ENCODE measurements around the gene CDKN2B-AS1. TPM values are rescaled to one million over a fixed set of nuclear protein-coding genes. Genes with fewer than 3 reads are reported as not detected.

The CDKN2B-AS1 gene
- total RNA-seq, 8 experiments from 2014 or later, result 2.1 to 12.2 (median 3.9) TPM

GRCh38 chr9:22156586-22156985 lies 162.0 kb downstream of the CDKN2B-AS1 start:
- Histone ChIP-seq H3K4me3 (no peak overlapping the region), H3K4me1 (replicated peaks in 1 of 2) (no peaks in the 10 kb centered on the region), H3K27ac (no peak overlapping the region)
- in situ Hi-C loops (cut with MboI; ENCODE audit: low pct_unique_long_range_greater_than_20kb in 2 of 9, low sequenced_read_pairs in 9 of 9, unreplicated experiment in 9 of 9), result no loop called here
- 70 to 100% (median 86%) methylated on average over 1 to 6 of the region's 6 CpGs for WGBS, 10 experiments
- ATAC-seq (replicated peaks in 6 of 8), result no peak

DNA sequence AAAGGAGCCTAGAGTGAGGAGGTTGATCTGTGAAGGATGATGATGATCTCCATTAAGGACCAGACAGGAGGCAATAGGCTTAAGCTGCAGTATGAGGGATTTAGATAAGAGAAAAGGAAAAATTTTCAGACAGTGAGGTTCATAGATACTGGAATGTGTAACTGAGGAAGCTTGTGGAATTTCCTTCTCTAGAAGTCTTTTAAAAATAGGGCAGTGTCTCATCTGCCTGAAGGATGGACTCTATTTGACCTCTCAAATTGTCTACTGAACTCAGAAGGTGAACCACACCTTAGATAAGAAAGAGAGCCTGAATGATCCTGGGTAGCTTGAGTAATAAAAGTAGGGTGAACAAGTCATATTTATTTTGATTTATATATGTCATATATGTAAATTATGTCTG lies 162.7 kb downstream of the CDKN2B-AS1 start:
- H3K27ac ChIP-seq, result no peak overlapping the region
- no peak overlapping the region for H3K4me3 ChIP-seq
- in situ Hi-C loops (cut with MboI; ENCODE audit: low pct_unique_long_range_greater_than_20kb in 2 of 9, low sequenced_read_pairs in 9 of 9, unreplicated experiment in 9 of 9), result no loop called here
- no peak for ATAC-seq (replicated peaks in 6 of 8)
- no peaks in the 10 kb centered on the region for H3K4me1 ChIP-seq (replicated peaks in 1 of 2)

- Histone ChIP-seq H3K4me3 (no peak overlapping the region), H3K27ac (no peak overlapping the region), H3K4me1 (replicated peaks in 1 of 2) (no peaks in the 10 kb centered on the region)
- 58 to 100% (median 91%) methylated on average over 3 to 4 of the region's 4 CpGs; no CpG with 5 or more reads in 1 of the 10 experiments for WGBS, 10 experiments
- no peak for ATAC-seq (replicated peaks in 6 of 8)
- in situ Hi-C loops (cut with MboI; ENCODE audit: low pct_unique_long_range_greater_than_20kb in 2 of 9, low sequenced_read_pairs in 9 of 9, unreplicated experiment in 9 of 9), result no loop called here
Measured at GRCh38 chr9:22157828-22158227, 163.2 kb downstream of the CDKN2B-AS1 start.

GRCh38 chr9:22158271-22158670 lies 163.7 kb downstream of the CDKN2B-AS1 start:
- Histone ChIP-seq H3K27ac (no peak overlapping the region), H3K4me3 (no peak overlapping the region), H3K4me1 (replicated peaks in 1 of 2) (no peaks in the 10 kb centered on the region)
- no peak for ATAC-seq (replicated peaks in 6 of 8)
- in situ Hi-C loops (cut with MboI; ENCODE audit: low pct_unique_long_range_greater_than_20kb in 2 of 9, low sequenced_read_pairs in 9 of 9, unreplicated experiment in 9 of 9), result no loop called here

GRCh38 chr9:22158927-22159346 lies 164.3 kb downstream of the CDKN2B-AS1 start:
- Histone ChIP-seq H3K4me3 (no peak overlapping the region), H3K27ac (no peak overlapping the region), H3K4me1 (replicated peaks in 1 of 2) (no peaks in the 10 kb centered on the region)
- ATAC-seq (replicated peaks in 6 of 8), result peak in 4 of 8 experiments; percentile 47 to 73 (median 62)
- 0 to 100% (median 60%) methylated on average over 1 to 3 of the region's 3 CpGs for WGBS, 10 experiments
- in situ Hi-C loops (cut with MboI; ENCODE audit: low pct_unique_long_range_greater_than_20kb in 2 of 9, low sequenced_read_pairs in 9 of 9, unreplicated experiment in 9 of 9), result no loop called here

GRCh38 chr9:22159586-22159985 lies 165.0 kb downstream of the CDKN2B-AS1 start:
- ATAC-seq (replicated peaks in 6 of 8), result no peak
- no peaks in the 10 kb centered on the region for H3K4me1 ChIP-seq (replicated peaks in 1 of 2)
- 83 to 100% (median 89%) methylated on average over 1 of the region's 1 CpG; no CpG with 5 or more reads in 3 of the 10 experiments for WGBS, 10 experiments

GRCh38 chr9:22160221-22160620 lies 165.6 kb downstream of the CDKN2B-AS1 start:
- in situ Hi-C loops (cut with MboI; ENCODE audit: low pct_unique_long_range_greater_than_20kb in 2 of 9, low sequenced_read_pairs in 9 of 9, unreplicated experiment in 9 of 9), result no loop called here
- WGBS, 10 experiments, result 0 to 60% (median 0%) methylated on average over 1 of the region's 1 CpG; no CpG with 5 or more reads in 4 of the 10 experiments
- Histone ChIP-seq H3K4me1 (replicated peaks in 1 of 2) (no peaks in the 10 kb centered on the region), H3K4me3 (no peak overlapping the region), H3K27ac (no peak overlapping the region)
- ATAC-seq (replicated peaks in 6 of 8), result peak in 3 of 8 experiments; percentile 50 to 70 (median 68)

More at GRCh38 chr9:22159586-22159985, 165.0 kb downstream of the CDKN2B-AS1 start:
- Histone ChIP-seq H3K4me3 (no peak overlapping the region), H3K27ac (no peak overlapping the region)
- in situ Hi-C loops (cut with MboI; ENCODE audit: low pct_unique_long_range_greater_than_20kb in 2 of 9, low sequenced_read_pairs in 9 of 9, unreplicated experiment in 9 of 9), result no loop called here

DNA sequence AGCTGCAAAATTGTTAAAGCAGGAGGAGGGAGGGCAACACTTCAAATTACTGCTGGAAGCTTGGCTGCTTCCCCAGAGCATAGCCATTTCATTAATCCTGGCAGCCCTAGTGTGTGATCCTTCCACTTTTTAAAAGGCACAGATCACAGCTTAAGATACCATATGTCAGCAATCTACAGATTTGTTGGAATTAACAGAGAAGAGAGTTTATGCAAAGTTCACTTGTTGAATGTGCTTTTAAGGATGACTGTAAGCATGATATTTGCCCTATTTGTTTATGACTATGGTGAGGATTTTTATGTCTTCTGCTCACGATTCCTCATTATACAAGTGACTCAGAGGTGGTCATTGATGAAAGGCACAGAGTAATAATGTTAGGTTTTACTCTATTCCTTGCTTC lies 170.6 kb downstream of the CDKN2B-AS1 start:
- 17 to 100% (median 55%) methylated on average over 1 of the region's 1 CpG; no CpG with 5 or more reads in 2 of the 10 experiments for WGBS, 10 experiments
- peak in 1 of 8 experiments; percentile 24 for ATAC-seq (replicated peaks in 6 of 8)

GRCh38 chr9:22169243-22169642 lies 174.7 kb downstream of the CDKN2B-AS1 start:
- Histone ChIP-seq H3K27ac (no peak overlapping the region), H3K4me1 (replicated peaks in 1 of 2) (no peaks in the 10 kb centered on the region), H3K4me3 (no peak overlapping the region)
- WGBS, 10 experiments, result 0 to 100% (median 67%) methylated on average over 1 to 2 of the region's 2 CpGs; no CpG with 5 or more reads in 3 of the 10 experiments
- in situ Hi-C loops (cut with MboI; ENCODE audit: low pct_unique_long_range_greater_than_20kb in 2 of 9, low sequenced_read_pairs in 9 of 9, unreplicated experiment in 9 of 9), result no loop called here
- peak in 2 of 8 experiments; percentile 50 to 54 for ATAC-seq (replicated peaks in 6 of 8)

More for the DNA sequence above, 170.6 kb downstream of the CDKN2B-AS1 start:
- Histone ChIP-seq H3K4me1 (replicated peaks in 1 of 2) (no peaks in the 10 kb centered on the region), H3K4me3 (no peak overlapping the region), H3K27ac (no peak overlapping the region)
- in situ Hi-C loops (cut with MboI; ENCODE audit: low pct_unique_long_range_greater_than_20kb in 2 of 9, low sequenced_read_pairs in 9 of 9, unreplicated experiment in 9 of 9), result no loop called here

- in situ Hi-C loops (cut with MboI; ENCODE audit: low pct_unique_long_range_greater_than_20kb in 2 of 9, low sequenced_read_pairs in 9 of 9, unreplicated experiment in 9 of 9), result no loop called here
- Histone ChIP-seq H3K27ac (no peak overlapping the region), H3K4me1 (replicated peaks in 1 of 2) (no peaks in the 10 kb centered on the region), H3K4me3 (no peak overlapping the region)
- WGBS, 10 experiments, result 71 to 100% (median 100%) methylated on average over 1 of the region's 1 CpG; no CpG with 5 or more reads in 3 of the 10 experiments
- ATAC-seq (replicated peaks in 6 of 8), result peak in 1 of 8 experiments; percentile 60
Measured at GRCh38 chr9:22169727-22170503, 175.3 kb downstream of the CDKN2B-AS1 start.

Other genes with a start within 250 kb of the CDKN2B-AS1 start
- gene MTAP, start 192.2 kb upstream of the CDKN2B-AS1 start, total RNA-seq, result 10 to 100 TPM; 11.2 to 47.5 (median 18.8) TPM
- gene CDKN2A, start 399 bp upstream of the CDKN2B-AS1 start, total RNA-seq, result 10 to 100 TPM; 10.1 to 54.7 (median 23.1) TPM
- 10 to 100 TPM in 1 of 8 experiments, 1 to 10 TPM in 7; 3.0 to 45.3 (median 7.5) TPM for gene CDKN2B, start 14.5 kb downstream of the CDKN2B-AS1 start, total RNA-seq

Data from motor neuron (in vitro differentiated cells).